ENCODE results near the gene NCBP3. TPM values are rescaled to one million over a fixed set of nuclear protein-coding genes. Genes with fewer than 3 reads are reported as not detected.

NCBP3 gene
- total and polyA plus RNA-seq, 2 of the 4 experiments (the other 2 are of a cell fraction): 10.8 to 13.5 TPM

GRCh38 chr17:3802461-3803307 is 43.4 kb downstream of the NCBP3 start:
- H3K18ac ChIP-seq (ENCODE audit: low read depth, low read length): peak overlapping the region; percentile 45
- 51% methylated on average over 4 of the region's 19 CpGs; no CpG with 5 or more reads in 1 of the 2 experiments for WGBS, 2 experiments (ENCODE audit: extremely low coverage in 2 of 2, insufficient read length in 1 of 2)
- peak; percentile 90 for DNase-seq
- H2AK9ac ChIP-seq (replicated peaks; ENCODE audit: low read depth, low read length, poor library complexity): peak overlapping the region; percentile 67
- no peak overlapping the region for H3K9ac ChIP-seq (ENCODE audit: low read depth, low read length)
- H2BK120ac ChIP-seq (ENCODE audit: low read depth, low read length): peak overlapping the region; percentile 69
- H2BK15ac ChIP-seq (ENCODE audit: low read depth, low read length): 0 out of 3 replicates have a peak overlapping the region, but pooled peaks have one; percentile 87
- no peaks in the 10 kb centered on the region for H3K27me3 ChIP-seq (ENCODE audit: control insufficient read depth, insufficient read depth, low read length)
- CTCF ChIA-PET: interaction anchor here (0.5 to 0.7 kb wide), 2 partner anchors 10 to 65 kb away, joined by 3 read pairs; no protein-coding TSS in a partner anchor
- H3K4me2 ChIP-seq (ENCODE audit: low read depth, low read length): peak overlapping the region; percentile 67
- H2BK20ac ChIP-seq (ENCODE audit: low read depth, low read length): peak overlapping the region; percentile 63
- peaks cover 0 to 18% of the 10 kb centered on the region in 2 experiments; a peak in 2 of 4 replicates for H3K79me1 ChIP-seq (ENCODE audit: low read depth in 1 of 2, low read length in 2 of 2)
- H3K36me3 ChIP-seq (ENCODE audit: control insufficient read depth, insufficient read depth, low read length): peaks cover 10% of the 10 kb centered on the region
- H4K91ac ChIP-seq (ENCODE audit: insufficient read depth, low read depth, low read length): peak overlapping the region; percentile 57
- in situ Hi-C loops (cut with MboI; ENCODE audit: low sequenced_read_pairs) (loop anchor here (25.0 kb wide), 1 partner anchor 765 kb away; no protein-coding TSS in a partner anchor), dilution Hi-C loops (cut with HindIII; ENCODE audit: low sequenced_read_pairs, unreplicated experiment) (no loop called here), intact Hi-C loops (cut with micrococcal nuclease) (loop anchor here (2.0 kb wide), 1 partner anchor 64 kb away; no protein-coding TSS in a partner anchor)
- H3K9me1 ChIP-seq (ENCODE audit: insufficient read depth, low read length): peaks cover 23% of the 10 kb centered on the region
- H3K23ac ChIP-seq (ENCODE audit: low read depth, low read length): peak overlapping the region; percentile 66
- peak overlapping the region; percentile 91 for H2BK5ac ChIP-seq (ENCODE audit: low read depth, low read length, poor library complexity, severe bottlenecking)
- peak overlapping the region; percentile 68 for H2AFZ ChIP-seq (replicated peaks; ENCODE audit: low read length, poor library complexity)
- H3K4ac ChIP-seq (ENCODE audit: low read depth, low read length): peak overlapping the region; percentile 74
- BruUV-seq (replicated peaks): no TSS peak
- H3K4me3 ChIP-seq (ENCODE audit: insufficient read depth, low read depth, low read length): no peak overlapping the region
- peak; percentile 73 for ATAC-seq (ENCODE audit: low read depth)
- no peak overlapping the region for H3K56ac ChIP-seq (ENCODE audit: extremely low read depth, insufficient read depth, low read length)
- H4K8ac ChIP-seq (ENCODE audit: low read depth in 2 of 2, low read length in 2 of 2): peak overlapping the region in 1 of 2 experiments; percentile 69; a peak in 1 of 4 replicates
- POLR2A ChIA-PET (ENCODE audit: unreplicated experiment): no interaction called here
- peak overlapping the region; percentile 87 for H3K27ac ChIP-seq (ENCODE audit: insufficient read depth, low read length)
- peak overlapping the region; percentile 31 for H4K5ac ChIP-seq (ENCODE audit: low read depth, low read length)
- H4K20me1 ChIP-seq (ENCODE audit: insufficient read depth, low read length): peaks cover 18% of the 10 kb centered on the region
- no peaks in the 10 kb centered on the region for H3K9me3 ChIP-seq (ENCODE audit: control insufficient read depth, insufficient read depth, low read length)
- peaks cover 25% of the 10 kb centered on the region for H3K4me1 ChIP-seq (ENCODE audit: control insufficient read depth, insufficient read depth, low read length)
- peak overlapping the region; percentile 35 for H3K14ac ChIP-seq (replicated peaks; ENCODE audit: low read depth, low read length)
- peak overlapping the region; percentile 91 for H2AK5ac ChIP-seq (ENCODE audit: low read depth, low read length)
- TF ChIP-seq MAZ (IDR thresholded peaks at IDR 0.05; ENCODE audit: borderline replicate concordance, low read depth, low read length) (no peak), CTCF (conservative IDR thresholded peaks at IDR 0.05; ENCODE audit: low read depth, low read length) (no peak), SMC3 (IDR thresholded peaks at IDR 0.05; ENCODE audit: low read depth, low read length) (no peak), MAFK (IDR thresholded peaks at IDR 0.05; ENCODE audit: low read depth, low read length) (no peak), POLR2A (IDR thresholded peaks at IDR 0.05; ENCODE audit: low read depth, low read length) (no peak), RCOR1 (IDR thresholded peaks at IDR 0.05; ENCODE audit: insufficient replicate concordance, low read length) (peak; percentile 44), CEBPB (IDR thresholded peaks at IDR 0.05; ENCODE audit: low read depth, low read length) (peak; percentile 91), USF2 (IDR thresholded peaks at IDR 0.05; ENCODE audit: low read depth, low read length) (no peak), ELK1 (IDR thresholded peaks at IDR 0.05; ENCODE audit: borderline replicate concordance, low read depth, low read length) (no peak), RFX5 (IDR thresholded peaks at IDR 0.05; ENCODE audit: low read depth, low read length) (no peak), FOS (IDR thresholded peaks at IDR 0.05; ENCODE audit: low read depth, low read length) (no peak), RAD21 (IDR thresholded peaks at IDR 0.05; ENCODE audit: low read length) (no peak), NFE2L2 (IDR thresholded peaks at IDR 0.05; ENCODE audit: low read depth, low read length) (no peak)

Data from IMR-90 (cell line).